Fibroblast of pulmonary artery (primary cell): ENCODE data around the gene UGT1A4.

Source experiments
- DNase-seq: peaks from one replicate; pipeline ENCODE4 v3.0.0-alpha.2; 2010; ENCODE audit warnings: low read depth
- H3K4me3 ChIP-seq: replicated peaks from 2 replicates; pipeline ENCODE4 v1.5.1; 2011; ENCODE audit warnings: low read depth, mild to moderate bottlenecking, control low read depth, low read length, moderate library complexity
- CTCF ChIP-seq: IDR thresholded peaks from 2 replicates; pipeline ENCODE4 v1.5.1; 2011; ENCODE audit warnings: mild to moderate bottlenecking, control low read depth, low read length, inconsistent platforms; ENCODE audit errors: missing control alignments

The UGT1A4 gene

GRCh38 chr2:233817995-233818638 lies 99.6 kb downstream of the UGT1A4 start:
- DNase-seq: no peak
- no peak for TF ChIP-seq CTCF
- H3K4me3 ChIP-seq: no peak overlapping the region

- H3K4me3 ChIP-seq: no peak overlapping the region
- no peak for DNase-seq
- no peak for TF ChIP-seq CTCF
Observed at GRCh38 chr2:233818639-233819621, 100.4 kb downstream of the UGT1A4 start.

GRCh38 chr2:233819884-233820773 lies 101.6 kb downstream of the UGT1A4 start:
- no peak for DNase-seq

GRCh38 chr2:233820774-233821105 lies 102.2 kb downstream of the UGT1A4 start:
- no peak for DNase-seq
- TF ChIP-seq CTCF: no peak
- no peak overlapping the region for H3K4me3 ChIP-seq

More at GRCh38 chr2:233819884-233820773, 101.6 kb downstream of the UGT1A4 start:
- no peak overlapping the region for H3K4me3 ChIP-seq
- TF ChIP-seq CTCF: no peak

- TF ChIP-seq CTCF: no peak
- H3K4me3 ChIP-seq: no peak overlapping the region
- DNase-seq: no peak
Observed at GRCh38 chr2:233821196-233821595, 102.7 kb downstream of the UGT1A4 start.

GRCh38 chr2:233821709-233822100 lies 103.2 kb downstream of the UGT1A4 start:
- no peak for TF ChIP-seq CTCF
- no peak overlapping the region for H3K4me3 ChIP-seq
- DNase-seq: no peak
